HG03558 (cell line): ENCODE data around the gene NCOA1.
"Not testable (repeated sequence)": the region's sequence is repeated elsewhere in the genome, so short reads cannot be mapped to it uniquely, and the experiment has no call there.

ENCODE experiments used
- ATAC-seq: cut with Tn5 transposase; IDR thresholded peaks from one replicate; pipeline ENCODE4 v1.9.1; 2021; ENCODE audit warnings: moderate number of reproducible peaks; ENCODE audit not compliant: unreplicated experiment; ENCODE audit errors: extremely low read depth

Gene NCOA1

DNA sequence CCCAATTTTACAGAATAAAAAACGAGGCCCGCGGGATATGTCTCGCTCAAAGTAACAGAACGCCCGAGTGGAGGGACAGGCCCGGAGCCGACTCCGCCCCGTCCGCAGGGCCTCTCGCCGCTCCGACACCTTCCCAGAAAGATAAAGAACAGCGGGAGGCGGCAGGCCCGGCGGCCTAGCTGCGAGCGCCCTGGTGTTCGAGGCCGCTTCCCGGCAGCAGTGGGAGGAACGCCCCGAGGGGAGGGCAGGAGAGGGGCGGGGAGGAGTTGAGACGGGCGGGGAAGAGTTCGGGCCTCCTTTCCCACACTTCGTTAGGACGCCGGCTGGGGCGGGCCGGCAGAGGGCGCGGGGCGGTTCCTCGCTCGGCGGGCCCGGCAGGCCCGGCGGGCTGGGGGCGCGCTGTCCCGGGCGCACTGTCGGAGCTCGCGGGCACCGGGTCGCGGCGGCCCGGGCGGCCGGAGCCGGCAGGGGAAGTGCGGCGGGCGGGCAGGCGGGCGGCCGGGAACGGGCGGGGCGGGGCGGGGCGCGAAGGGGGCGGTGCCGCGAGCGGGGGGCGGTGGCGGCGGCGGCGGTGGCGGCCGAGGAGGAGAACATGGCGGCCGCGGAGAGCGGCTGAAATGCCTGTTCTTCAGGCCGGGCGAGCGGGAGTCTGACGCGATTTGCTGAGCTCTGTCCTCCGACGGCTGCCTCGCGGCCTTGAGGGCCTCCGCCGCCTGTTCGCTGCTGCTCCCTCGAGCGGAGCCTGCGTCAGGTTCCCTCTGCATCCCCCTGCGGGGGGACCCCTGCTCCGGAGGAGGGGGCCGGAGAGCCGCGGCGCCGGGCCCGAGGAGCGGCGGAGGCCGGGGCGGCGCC lies at the start of gene NCOA1:
TSS of gene NCOA1 (plus strand) at position 565 of the 852 bp plus-strand sequence. CDS start 167,424 bp downstream, outside the sequence.
- peak; percentile 36 for ATAC-seq

DNA sequence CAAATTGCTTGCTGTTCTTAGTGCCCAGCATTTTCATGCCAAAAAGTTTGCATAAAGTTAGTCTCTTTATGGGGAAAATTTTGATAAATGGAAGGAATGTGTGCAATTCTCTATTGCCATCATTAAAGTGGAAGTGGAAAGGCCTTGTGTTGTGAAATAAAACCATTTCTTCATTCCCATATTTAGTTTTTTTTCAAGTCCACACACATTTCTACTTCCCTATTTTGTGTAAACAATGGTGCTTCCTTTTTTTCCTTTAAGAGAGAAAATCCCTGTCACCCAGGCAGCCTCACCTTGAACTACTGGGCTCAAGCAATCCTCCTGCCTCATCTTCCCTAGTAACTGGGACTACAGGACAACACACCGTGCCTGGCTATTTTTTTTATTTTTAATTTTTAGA lies 42.3 kb upstream of the NCOA1 start:
- ATAC-seq = no peak

DNA sequence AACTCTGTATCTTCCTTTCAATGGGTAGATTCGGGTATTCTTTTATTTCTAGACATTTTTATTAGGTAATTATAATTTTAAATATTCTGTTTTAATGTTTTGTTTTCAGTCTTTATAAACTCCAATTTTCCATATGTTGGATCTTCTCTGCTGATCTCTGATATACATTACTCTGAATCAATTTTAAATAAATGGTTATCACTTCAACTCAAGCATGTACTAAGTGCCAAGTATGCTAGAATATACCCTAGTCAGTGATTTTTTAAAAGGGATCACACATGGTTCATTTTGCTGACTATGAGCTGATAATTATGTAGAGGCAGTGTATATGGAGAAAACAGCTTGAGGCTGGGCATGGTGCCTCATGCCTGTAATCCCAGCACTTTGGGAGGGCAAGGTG lies 41.7 kb upstream of the NCOA1 start:
- ATAC-seq = no peak

DNA sequence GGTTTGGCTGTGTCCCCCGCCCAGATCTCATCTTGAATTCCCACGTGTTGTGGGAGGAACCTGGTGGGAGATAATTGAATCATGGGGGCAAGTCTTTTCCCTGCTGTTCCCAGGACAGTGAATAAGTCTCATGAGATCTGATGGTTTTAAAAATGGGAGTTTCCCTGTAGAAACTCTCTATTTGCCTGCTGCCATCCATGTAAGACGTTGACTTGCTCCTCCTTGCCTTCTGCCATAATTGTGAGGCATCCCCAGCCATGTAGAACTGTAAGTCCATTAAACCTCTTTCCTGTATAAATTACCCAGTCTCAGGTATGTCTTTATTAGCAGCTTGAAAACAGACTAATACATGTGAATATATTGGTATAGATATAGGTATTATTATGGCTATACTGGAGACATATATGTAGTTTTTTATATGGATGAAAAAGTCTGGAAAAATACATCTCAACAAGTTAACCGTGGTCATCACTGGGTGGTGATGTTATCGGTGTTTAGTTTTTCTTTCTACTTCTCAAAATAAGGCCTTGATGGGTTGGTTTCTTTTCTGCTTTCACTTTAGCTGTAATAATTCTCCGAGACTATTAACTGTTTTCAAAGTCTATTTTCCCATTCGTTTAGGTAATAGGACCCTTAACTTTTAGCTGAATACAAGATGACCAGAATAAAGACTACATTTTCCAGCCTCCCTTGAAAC lies 39.1 kb upstream of the NCOA1 start:
- ATAC-seq = no peak

DNA sequence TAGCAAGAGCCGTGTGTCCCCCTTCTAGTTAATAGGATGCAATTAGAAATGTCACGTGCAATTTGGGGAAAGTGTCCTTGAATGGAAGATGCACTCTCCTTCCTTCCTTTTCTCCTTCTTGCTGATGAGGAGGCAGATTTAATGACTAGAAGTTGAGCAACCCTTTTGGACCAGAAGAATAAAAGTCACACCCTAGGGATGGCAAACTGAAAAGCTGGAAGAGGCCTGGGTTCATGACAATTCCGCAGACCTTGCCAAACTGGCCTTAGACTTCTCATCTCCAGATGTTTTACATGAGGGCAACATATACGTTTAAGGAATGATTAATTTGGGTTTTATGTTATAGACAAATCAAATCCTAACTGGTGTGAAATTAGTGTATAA lies 38.6 kb upstream of the NCOA1 start:
- no peak for ATAC-seq

DNA sequence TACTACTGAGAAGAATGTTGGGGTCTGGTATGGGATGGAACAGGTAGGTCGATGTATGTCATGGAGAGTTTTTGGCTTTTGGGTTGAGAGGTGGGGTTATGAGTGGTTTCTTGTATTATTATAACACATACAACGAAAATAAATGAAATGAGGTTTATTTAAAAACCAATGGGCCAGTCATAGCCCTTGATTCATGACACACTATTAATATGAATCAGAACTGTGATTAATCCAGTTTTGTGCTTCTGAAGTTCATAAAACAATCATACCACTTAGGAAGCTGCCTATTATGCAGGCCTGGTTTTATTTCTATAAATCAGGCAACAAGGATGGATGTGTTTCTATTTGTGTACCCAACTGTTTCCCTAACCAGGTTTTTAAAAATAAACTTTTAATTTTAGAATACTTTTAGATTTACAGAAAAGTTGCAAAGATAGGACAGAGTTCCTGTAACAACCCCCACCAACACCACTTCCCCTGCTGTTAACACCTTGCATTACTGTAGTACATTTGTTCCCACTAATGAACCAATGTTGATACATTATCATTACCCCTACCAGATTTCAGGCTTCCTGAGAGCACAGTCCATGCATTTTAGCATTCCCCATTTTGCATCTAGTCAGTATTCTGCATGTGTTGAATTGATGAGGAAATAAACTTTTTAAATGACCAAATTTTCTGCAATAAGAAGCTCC lies 37.5 kb upstream of the NCOA1 start:
- ATAC-seq = no peak

DNA sequence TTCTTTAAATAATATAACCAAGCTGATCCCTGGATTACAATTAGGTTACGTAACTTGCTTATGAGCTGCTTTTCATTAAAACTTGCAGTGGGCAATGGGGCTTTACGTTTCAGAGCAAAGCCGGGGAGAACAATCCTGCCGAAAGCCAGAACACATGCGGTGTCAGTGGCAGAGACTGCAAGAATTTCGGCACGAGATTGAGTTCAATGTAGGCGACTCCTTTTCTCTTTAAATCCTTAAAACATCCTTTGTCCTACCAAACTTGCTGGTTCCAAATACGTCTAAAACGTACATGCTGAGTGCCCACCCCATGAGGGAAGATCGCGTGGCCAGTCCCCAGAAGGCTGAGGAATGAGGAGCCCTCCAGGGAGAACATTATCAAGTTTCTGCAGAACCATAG lies 36.8 kb upstream of the NCOA1 start:
- no peak for ATAC-seq

DNA sequence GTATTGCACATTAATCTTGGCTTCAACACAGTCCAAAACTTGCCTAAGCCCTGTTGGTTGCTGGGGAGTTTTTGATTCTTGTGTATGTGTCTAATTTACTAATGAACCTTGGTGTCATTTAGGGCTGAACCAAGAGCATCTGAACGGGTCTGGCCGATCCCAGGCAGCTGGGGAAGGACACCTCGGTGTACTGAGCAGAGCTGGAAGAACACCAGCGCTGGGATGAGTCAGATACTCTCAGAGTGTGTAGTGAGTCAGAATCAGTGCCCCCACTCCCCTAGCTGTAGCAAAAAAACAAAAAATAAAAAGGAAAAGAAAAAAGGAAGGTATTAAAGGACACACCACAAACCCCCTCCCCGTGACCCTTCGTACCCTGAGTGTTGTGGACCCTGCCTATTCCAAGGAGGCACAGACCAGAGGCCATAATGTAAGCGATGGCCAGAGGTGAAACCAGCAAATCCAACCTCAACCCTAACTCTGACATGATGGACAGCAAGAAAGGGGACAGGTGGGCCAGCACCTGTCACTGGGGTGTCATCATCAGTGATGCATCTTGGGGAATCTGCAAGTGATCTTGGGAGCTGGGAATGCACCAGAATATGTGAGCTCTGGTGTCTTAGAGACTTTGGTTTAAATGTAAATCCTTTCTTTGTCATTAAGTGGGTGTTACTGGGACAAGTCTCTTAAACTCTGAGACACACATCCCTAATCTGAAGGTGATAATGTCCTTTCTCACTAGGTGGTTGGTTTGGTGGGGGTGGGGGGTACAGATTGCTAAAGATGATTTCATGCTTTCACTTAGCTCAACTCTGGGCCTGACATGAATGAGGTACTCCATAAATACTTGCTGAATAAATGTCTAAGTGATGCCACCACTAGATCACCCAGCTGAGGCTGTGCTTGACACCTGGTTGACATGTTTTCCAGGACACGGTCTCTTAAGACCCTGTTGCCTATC lies 34.2 kb upstream of the NCOA1 start:
- ATAC-seq = no peak

DNA sequence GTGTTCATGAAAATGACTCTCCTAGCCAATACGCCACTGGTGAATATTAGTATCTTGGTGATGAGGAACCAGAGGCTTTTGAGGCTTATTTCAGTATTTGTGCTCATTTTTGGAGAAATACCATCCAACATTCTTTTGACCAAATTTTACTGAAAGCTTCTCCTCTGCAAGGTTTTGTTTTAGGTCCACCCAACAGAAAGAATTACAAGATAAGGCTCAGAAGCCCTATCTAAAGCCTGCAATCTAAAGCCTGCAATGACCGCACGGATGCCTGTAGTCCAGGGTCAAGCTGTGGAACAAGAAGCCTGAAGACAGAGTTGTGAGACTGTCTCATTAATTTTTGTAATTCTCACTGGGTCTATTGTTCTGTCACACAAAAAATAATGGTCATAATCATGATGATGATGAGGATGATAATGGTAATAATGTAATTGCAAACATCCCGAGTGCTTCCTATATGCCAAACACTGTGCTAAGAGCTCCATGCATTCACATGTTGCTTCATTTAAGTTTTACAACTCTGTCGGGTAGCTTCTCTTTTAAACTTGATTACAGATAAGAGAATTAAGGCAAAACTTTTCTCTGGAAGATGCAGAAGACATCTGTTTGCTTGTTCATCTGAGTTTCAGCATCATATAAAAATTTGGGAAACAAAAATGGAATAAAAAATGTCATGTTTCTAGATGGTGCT lies 33.2 kb upstream of the NCOA1 start:
- no peak for ATAC-seq

DNA sequence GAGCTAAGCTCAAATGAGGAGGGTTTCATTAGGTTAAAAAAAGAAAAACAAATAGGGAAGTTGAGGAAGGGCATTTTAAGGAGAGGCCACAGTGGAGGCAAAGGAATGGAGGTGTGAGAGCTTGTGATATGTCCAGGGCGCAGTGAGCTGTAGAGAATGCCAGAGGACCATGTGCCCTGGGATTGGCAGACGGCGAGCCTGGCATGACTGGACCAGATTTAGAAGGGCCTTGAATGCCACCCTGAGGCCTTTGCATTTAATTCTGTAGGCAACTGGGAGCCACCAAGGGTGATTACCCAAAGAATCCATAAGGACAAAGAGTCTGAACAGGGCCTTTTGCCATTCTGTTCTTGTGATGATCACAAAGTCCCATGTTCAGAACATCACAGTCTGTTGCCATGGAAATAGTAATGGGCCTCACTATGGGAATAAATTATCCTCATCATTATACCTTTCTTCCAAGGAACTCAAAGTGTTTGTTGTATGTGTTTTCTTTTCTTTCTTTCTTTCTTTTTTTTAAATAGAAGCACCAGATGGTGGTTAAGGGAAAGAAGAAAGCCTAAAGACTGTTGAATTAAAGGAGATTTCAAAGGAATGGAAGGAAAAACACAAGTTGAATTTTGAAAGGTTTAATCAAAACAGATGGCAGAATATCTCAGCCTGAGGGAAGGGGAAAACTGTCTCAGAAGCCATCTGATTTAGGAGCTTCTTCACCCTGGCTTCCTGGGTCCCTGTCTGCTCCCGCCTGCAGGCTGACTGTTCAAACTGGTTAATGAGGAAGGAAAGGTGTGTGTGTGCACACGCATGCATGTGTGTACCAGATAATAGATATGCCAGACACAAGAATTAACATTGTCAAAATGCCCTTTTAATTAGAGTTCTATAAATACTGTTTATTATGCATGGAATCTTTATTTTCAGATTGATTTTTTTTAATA lies 31.6 kb upstream of the NCOA1 start:
- ATAC-seq = no peak

DNA sequence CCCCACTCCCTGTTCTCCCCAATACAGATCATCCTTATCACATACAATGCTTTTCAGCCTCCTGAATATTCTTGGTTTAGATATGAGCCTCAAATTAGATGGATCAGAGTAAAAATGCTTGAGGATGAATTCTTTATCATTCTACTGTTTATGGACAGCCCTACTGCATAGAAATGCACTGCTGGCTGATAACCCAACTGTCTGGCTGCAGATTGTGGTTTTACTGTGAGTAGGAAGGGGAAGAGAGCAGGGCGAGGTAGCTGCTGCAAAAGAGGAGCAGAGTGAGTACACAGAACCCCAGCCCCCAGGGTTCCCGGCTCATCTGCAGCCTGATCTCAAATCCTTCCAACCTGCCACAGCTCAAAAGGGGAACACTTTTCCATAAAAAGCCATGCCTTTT lies 29.4 kb upstream of the NCOA1 start:
- no peak for ATAC-seq

DNA sequence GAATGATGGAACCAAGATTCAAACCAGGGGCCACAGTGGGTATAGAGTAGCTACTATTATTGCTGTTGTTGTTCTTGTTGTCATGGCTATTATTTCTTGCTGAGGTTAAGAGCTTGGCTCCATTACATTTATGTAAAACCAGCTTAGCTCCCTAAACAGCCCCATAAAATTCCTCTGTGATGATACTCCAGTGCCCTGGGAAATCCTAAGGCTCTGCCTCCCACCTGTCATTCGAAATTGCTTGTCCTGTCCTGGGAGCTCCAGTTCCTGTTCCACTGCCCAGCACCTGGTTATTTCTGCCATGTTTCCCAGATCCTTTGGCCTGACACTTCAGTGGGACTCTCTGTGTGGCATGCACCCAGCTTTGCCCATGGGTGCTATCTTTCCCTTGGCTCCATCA lies 27.8 kb upstream of the NCOA1 start:
- ATAC-seq = no peak

DNA sequence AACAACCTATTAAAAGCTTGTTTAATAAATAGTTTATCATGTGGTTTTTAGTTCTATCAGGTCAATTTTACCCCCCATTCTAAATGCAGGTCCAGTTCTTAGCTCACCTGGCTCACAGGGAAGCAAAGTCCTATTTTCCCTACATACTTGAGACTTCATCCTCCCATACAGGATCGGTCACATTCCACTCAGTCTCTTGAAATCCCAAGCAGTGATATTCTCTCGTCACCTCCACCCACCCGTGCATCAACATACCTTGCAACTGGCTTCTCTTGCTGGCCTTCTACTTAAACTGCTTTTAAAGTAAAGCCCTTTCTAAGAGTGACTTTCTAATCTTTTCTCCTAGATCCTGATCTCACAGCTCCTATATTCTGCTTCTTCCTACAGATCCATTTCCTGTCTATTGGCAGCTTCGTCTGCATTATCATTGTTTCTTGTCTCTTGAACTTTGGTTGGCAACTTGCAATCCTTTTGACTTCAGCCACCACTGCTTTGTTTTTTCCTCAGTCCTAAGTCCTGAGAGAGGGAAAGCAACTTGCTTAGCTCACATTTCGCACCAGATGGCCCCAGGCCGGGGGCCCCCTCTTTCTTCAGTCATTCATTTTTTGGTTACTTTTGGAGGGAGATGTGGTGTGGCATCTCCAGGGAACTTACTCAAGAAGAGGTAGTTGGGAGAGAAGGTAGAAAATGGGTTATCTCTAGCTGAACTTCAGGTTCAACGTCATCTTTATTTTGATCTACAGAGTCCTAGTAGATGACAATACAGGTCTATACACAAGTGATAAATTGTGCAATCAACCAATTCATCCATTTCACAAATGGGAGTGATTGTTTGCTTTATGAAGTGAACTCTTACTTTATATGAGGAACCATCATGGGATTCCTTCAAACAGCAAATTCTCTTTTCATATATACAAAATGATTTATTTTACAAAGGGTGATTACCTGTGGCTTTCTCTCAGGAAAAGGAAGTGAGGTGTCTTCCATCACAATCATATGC lies 23.9 kb upstream of the NCOA1 start:
- no peak for ATAC-seq

DNA sequence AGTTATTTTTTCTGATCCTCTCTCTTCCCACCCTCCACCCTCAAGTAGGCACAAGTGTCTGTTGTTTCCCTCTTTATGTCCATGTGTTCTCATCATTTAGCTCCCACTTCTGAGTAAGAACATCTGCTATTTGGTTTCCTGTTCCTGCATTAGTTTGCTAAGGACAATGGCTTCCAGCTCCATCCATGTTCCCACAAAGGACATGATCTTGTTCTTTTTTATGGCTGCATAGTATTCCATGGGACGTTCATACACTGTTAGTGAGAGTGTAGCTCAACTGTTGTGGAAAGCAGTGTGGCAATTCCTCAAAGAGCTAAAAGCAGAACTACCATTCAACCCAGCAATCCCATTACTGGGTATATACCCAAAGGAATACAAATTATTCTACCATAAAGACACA lies 22.6 kb upstream of the NCOA1 start:
- not testable (repeated sequence) for ATAC-seq

DNA sequence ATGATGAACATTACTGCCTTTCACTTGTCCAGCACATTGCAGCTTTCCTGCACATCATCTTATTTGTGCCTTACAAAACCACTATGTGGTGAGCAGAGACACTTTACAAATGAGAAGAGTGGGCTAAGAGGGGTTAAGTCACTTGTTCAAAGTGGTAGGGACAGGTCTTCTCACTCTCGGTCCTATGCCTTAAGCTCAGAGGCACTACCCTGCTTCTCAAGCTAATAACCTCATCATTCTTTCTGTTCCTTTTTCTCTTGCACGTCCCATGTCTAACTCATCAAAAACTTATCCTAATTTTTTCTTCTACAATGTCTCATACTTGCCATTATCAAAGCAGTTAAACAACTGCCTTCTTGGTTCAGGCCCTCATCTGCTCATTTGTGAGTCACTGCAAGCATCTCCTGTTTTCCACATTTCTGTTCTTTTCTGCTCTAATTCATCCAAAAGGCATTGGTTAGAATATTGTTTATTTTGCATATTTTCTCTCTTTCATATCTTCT lies 21.9 kb upstream of the NCOA1 start:
- no peak for ATAC-seq

DNA sequence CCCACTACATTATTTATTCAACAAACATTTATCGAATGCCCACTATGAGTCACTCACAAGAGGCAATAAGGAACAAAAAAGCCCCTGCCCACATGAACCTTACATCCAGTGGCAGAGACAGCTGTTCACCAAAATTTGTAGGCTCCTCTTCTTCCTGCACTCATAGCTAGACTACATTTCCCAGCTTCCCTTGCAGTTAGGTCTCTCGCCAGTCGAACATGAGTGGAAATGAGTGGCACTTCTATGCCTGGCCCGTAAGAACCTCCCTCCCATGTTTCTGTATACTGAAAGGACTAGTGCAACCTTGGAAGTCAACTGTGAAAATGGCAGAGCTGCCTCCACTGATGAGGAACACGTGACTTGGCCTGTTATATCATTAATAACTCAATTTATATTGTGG lies 19.4 kb upstream of the NCOA1 start:
- no peak for ATAC-seq

DNA sequence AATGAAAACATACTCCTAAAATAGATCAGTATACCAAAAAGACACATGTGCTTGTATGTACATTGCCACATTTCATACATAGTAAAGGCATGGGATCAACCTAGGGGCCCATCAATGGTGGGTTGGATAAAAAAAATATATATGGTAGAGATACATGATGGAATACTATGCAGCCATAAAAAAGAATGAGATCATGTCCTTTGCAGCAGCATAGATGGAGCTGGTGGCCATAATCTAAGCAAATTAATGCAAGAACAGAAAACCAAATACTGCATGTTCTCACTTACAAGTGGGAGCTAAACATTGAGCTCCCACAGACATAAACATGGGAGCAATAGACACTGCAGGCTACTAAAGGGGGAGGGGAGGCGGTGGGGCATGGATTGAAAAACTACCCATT lies 18.6 kb upstream of the NCOA1 start:
- ATAC-seq = no peak
